Stomach smooth muscle (tissue), 2 donors: Measurements from ENCODE around the gene TMEM250.
A peak's percentile ranks its signal among the peaks of the same experiment; 100 is the strongest.

Experiments
- H3K27ac ChIP-seq: one replicate; pipeline ENCODE4 v1.7.0; 2013; ENCODE audit warnings: mild to moderate bottlenecking, low read length, inconsistent platforms
- H3K27me3 ChIP-seq, 2 donors: one replicate each; pipeline ENCODE4 v1.7.0; 2013; ENCODE audit warnings: low read length in 2 of 2; ENCODE audit not compliant: insufficient read depth in 2 of 2, control insufficient read depth in 1 of 2
- H3K36me3 ChIP-seq, 2 donors: one replicate each; pipeline ENCODE4 v1.7.0; 2013; ENCODE audit warnings: low read length in 2 of 2; ENCODE audit not compliant: control insufficient read depth in 2 of 2, insufficient read depth in 2 of 2
- H3K4me1 ChIP-seq: one replicate; pipeline ENCODE4 v1.7.0; 2013; ENCODE audit warnings: low read length; ENCODE audit not compliant: control insufficient read depth, insufficient read depth
- H3K4me3 ChIP-seq, 2 donors: one replicate each; pipeline ENCODE4 v1.7.0; 2013; ENCODE audit warnings: low read length in 2 of 2
- H3K9ac ChIP-seq, 2 donors: one replicate each; pipeline ENCODE4 v1.7.0; 2013; ENCODE audit warnings: low read length in 2 of 2, mild to moderate bottlenecking in 1 of 2
- H3K9me3 ChIP-seq, 2 donors: one replicate each; pipeline ENCODE4 v1.7.0; 2013; ENCODE audit warnings: low read length in 2 of 2; ENCODE audit not compliant: control insufficient read depth in 2 of 2
- donor health status: healthy.
- donor health status: Pancreatic carcinoma.

Gene TMEM250

DNA sequence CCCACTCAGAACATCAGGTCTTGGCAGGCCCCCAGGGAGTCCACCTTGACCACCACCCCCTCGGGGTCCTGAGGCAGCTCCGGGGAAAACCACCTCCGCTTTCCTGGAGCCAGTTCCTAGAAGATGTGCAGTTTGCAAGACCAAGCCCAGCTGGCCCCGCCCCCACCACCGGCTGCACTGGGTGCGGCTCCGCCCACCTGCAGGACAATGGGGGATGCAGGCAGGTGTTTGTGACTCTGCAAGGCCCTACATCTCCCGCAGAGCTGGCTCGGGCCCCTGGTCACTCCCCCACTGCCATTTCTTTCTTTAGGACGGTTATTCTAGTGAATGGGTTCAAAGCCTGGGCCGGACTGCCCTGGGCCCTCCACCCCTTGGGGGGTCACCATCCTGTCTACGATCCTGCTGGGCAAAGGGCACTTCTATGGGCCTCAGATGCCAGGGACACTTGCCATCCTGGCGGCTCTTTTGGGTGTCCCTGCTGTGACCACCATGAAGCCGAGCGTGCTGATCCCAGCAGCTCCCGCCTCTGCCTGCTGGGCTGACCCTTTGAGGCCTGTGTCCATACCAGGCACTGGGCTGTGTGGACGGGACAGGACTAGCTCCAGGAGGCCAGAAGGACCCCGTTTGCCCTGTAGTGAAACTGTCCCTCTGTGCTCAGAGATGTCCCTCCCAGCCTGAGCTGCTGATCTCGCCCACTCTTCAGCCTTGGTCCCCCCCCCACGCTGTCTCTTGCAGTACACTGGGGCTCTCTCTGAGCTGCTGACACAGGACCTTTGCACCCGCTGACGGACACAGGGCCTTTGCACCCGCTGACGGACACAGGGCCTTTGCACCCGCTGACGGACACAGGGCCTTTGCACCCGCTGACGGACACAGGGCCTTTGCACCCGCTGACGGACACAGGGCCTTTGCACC, 17.7 kb downstream of the TMEM250 start:
- Histone ChIP-seq H3K36me3 (no peaks in the 10 kb centered on the region), H3K27me3 (no peaks in the 10 kb centered on the region), H3K27ac (no peak overlapping the region), H3K9me3 (no peaks in the 10 kb centered on the region), H3K4me1 (peaks cover 25% of the 10 kb centered on the region), H3K9ac (no peak overlapping the region), H3K4me3 (no peak overlapping the region)

DNA sequence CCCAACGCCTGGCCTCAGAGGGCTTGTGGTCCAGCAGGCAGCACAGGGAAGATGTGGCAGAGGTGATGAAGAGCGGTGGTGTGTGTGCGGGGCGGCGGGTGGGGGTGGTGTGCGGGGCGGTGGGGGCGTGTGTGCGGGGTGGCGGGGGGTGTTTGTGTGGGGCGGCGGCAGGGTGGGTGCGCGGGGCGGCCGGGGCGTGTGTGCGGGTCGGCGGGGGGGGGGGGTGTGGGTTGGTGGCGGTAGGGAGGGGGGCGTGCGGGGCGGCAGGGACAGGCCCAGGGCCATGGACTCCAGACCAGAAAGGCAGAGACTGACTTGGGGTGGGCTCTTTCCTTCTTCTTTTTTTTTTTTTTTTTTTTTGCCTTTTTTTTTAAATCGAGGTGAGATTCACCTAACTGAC, 19.1 kb downstream of the TMEM250 start:
- Histone ChIP-seq H3K27ac (no peak overlapping the region), H3K36me3 (no peaks in the 10 kb centered on the region), H3K4me3 (no peak overlapping the region), H3K4me1 (peaks cover 15% of the 10 kb centered on the region), H3K9me3 (no peaks in the 10 kb centered on the region), H3K27me3 (no peaks in the 10 kb centered on the region), H3K9ac (no peak overlapping the region)

DNA sequence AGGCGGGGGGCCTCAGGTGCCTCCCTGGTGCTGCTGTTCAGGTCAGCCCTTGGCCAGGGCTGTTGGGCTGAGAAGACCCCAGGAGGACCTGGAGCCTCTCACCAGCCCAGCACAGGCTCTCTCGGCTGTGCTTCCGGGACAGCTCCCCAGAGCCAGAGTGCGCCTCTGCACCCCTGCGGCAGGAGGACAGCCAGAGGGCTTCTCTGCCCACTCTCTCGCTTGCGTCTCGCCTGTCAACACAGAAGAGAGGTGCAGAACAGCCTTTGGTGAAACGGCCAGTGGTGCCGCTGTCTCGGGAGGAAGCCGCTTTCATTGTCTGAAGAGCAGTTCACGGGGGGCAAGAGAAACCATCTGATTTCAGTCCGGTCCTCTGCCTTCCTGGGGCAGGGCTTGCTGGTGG, 19.8 kb downstream of the TMEM250 start:
- Histone ChIP-seq H3K27ac (peak overlapping the region; percentile 24), H3K36me3 (no peaks in the 10 kb centered on the region), H3K4me1 (peaks cover 18% of the 10 kb centered on the region), H3K4me3 (no peak overlapping the region), H3K9ac (peak overlapping the region; percentile 29 to 42), H3K9me3 (no peaks in the 10 kb centered on the region), H3K27me3 (no peaks in the 10 kb centered on the region)

DNA sequence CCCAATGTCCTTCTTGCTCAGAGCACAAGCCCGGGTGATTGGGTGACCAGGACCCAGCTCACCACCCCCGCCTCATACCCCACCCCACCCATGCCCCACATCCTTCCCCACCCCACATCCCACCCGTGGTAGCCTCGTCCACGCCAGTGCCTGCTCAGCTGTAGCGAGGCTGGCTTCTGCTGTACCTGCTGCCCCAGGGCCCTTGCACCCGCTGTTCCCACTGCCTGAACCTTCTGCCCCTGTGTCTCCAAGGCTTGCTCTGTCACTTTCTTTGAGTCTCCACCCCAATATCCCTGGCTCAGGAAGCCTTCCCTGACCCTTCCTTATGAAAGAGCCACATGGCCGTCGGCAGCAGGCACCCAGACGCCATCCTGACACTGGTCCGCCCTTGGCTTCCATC, 20.5 kb downstream of the TMEM250 start:
- no peak overlapping the region for H3K9ac ChIP-seq
- no peak overlapping the region for H3K27ac ChIP-seq
- no peaks in the 10 kb centered on the region for H3K36me3 ChIP-seq
- no peak overlapping the region for H3K4me3 ChIP-seq
- peaks cover 22% of the 10 kb centered on the region for H3K4me1 ChIP-seq
- H3K9me3 ChIP-seq: no peaks in the 10 kb centered on the region
- H3K27me3 ChIP-seq: no peaks in the 10 kb centered on the region

DNA sequence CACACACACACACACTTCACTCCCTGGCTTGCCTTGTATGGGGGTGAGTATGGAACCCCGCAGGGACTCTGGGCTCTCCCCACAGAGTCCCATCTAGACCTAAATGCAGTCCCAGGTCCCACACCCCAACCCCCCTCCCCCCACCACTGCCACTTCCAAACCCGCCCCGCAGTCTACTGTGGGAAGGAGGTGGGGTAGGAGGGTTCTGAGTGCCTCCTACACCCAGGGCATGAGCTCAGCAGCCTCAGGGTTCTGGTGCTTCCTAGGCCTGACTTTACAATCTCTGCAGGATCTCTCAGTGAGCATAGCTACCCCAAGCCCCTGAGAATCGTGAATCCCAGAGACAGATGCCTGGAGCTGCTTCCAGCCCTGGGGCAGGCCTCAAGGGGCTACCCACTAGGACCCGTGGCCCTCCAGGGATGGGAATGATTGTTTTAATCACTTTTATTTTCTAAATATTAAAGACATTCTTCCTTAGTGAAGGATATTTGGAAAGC, 22.1 kb downstream of the TMEM250 start:
- H3K4me1 ChIP-seq: peaks cover 39% of the 10 kb centered on the region
- no peaks in the 10 kb centered on the region for H3K27me3 ChIP-seq
- H3K9me3 ChIP-seq: no peaks in the 10 kb centered on the region
- H3K27ac ChIP-seq: peak overlapping the region; percentile 80
- H3K36me3 ChIP-seq: no peaks in the 10 kb centered on the region
- H3K9ac ChIP-seq: no peak overlapping the region
- peak overlapping the region; percentile 62 to 80 for H3K4me3 ChIP-seq

DNA sequence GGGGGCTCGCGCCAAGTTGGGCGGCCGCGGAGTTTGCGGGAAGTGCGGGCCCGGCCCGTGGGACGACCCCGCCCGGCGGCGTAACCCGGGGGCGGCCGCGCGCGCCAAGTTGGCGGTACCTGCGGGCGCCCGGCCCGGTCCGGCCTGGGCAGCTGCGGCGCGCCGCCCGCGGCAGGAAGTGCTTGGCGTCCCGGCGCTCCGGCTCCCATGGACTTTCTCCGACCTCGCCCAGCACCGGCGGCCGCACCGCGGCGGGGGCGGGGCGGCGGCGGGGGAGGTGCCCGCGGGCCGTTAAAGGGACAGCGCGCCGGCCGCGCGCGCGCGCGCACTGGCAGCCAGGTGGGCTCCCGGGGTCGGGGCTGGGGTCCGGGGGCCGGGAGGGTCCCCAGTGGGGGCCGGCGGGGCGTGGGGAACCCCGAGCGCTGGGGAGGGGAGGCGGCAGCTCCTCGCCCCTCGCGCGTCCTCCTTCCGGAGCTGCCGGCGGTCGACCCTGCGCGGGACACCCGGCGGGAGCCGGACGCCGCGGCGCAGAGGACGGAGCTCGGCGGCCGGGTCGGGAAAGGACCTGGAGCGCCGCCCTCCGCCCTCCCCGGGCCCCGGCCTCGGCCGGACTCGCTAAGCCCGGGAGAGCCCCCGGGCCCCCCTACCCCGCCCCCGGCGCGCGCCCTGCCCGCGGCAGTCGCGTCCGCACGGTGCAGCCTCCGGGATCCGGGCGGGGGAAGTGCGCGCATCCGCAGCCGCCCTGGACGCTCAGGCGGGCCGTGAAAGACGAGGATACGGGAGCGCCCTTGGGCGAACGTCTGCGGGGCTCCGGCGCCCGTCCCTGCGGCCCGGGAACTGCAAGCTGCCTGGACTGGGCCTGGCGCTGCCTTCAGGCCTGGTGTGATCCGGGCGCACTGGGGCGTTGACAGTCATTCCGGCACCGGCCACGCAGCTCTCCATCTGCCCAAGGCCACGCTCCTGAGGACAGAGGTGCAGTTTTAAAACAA, 23.3 kb downstream of the TMEM250 start, which contains the start of gene NACC2:
TSS of gene NACC2 (minus strand) at position 220 of the 989 bp plus-strand sequence. CDS start 44,768 bp downstream, outside the sequence.
- H3K27ac ChIP-seq: peak within 1 kb of the TSS; percentile 99
- H3K9ac ChIP-seq: peak within 1 kb of the TSS; percentile 86 to 91
- peaks cover 50% of the 10 kb centered on the region for H3K4me1 ChIP-seq
- no peaks in the 10 kb centered on the region for H3K27me3 ChIP-seq
- H3K9me3 ChIP-seq: no peaks in the 10 kb centered on the region
- no peaks in the 10 kb centered on the region for H3K36me3 ChIP-seq
- H3K4me3 ChIP-seq: peak within 1 kb of the TSS; percentile 69 to 80

DNA sequence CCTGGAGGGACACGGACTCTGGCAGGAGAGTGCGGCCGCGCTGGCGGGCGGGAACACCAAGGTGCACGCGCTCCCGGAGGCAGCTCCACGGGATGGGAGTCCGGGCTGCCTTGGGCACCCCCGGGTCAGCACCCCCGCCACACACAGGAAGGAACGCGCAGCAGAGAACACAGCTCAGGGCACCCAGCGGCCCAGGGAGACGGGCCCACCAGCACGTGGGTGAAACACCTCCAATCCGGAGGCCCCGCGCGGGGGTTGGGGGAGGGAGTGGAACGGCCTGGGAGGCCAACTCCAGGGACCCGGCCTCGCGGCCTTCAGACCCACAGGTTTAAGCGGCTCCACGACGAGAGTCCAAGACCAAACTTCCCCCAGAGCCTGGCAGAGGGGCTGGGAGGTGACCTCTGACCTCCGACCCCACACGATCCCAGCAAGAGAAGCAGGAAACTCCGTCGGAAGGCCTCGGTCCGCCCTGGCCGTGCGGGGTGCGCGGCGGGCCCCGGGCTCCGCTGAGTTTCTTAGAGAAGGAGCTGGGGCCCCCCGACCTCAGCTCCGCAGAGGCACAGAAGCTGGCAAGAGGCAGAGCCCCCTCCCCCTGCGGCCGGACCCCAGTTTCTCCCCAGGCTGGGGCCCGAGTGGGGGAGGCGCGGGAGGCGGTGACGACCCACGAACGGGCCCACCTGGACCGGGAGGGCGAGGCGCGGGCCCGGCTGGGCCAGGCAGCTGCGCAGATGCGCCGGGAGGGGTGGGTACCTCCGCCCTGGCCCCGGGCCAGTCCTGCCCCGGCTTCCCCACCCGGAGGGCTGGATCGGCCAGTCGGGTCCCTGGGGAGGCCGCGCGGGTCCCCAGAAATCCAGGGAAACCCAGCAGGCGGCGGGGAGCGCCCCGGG, 24.4 kb downstream of the TMEM250 start:
- H3K27me3 ChIP-seq: no peaks in the 10 kb centered on the region
- H3K9ac ChIP-seq: peak overlapping the region; percentile 86 to 91
- no peaks in the 10 kb centered on the region for H3K9me3 ChIP-seq
- H3K36me3 ChIP-seq: no peaks in the 10 kb centered on the region
- peak overlapping the region; percentile 69 to 80 for H3K4me3 ChIP-seq
- H3K27ac ChIP-seq: peak overlapping the region; percentile 99
- H3K4me1 ChIP-seq: peaks cover 60% of the 10 kb centered on the region

DNA sequence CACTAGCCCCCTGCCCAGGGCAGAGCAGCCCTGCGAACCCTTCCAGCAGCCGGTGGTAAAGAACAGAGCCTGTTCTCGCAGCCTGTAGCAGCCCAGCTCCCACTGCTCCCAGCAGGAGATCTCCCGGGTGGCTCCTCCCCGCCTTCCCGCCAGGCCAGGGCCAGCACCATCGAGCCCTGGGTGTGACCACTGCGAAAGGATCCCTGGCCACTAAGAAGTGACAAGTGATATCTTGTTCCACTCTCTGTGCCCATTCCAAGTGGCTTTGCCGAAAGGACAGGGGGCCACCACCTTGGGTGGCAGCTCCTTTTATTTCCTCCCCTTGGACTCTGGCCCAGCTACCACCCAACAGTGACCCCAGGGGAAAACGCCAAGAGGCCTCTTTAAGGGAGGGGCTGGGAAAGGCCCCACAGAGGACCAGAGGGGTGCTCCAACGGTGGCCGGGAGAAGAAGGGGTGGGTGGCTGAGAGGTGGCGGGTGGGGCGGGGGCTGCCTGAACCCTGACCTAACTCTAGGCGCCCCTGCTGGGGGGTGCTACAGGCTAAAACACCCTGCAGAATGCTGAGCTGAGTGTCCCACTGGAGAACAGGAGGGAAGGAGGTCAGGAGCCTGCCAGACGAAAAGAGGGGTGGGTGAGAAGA, 25.2 kb downstream of the TMEM250 start:
- Histone ChIP-seq H3K9me3 (no peaks in the 10 kb centered on the region), H3K9ac (peak overlapping the region; percentile 86 to 91), H3K27ac (peak overlapping the region; percentile 99), H3K4me3 (peak overlapping the region; percentile 69 to 80), H3K27me3 (no peaks in the 10 kb centered on the region), H3K4me1 (peaks cover 64% of the 10 kb centered on the region), H3K36me3 (no peaks in the 10 kb centered on the region)

DNA sequence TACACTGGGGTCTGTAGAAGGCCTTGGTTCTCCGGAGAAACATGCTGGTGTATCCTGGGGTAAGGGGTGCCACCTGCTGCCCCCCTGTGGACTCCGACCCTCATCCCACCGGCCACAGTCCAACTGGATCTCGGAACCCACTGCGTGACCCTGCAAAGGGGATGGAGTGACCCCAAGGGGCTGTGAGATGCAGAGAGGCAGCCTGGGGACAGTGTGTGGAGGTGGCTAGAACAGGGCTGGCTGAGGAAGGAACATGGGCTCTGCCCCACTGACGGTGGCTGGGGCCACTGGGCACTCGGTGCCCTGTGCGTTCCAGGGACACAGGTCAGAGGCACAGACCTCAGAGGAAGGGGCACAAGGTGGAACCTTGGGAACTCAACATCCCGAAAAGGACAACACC, 25.9 kb downstream of the TMEM250 start:
- H3K4me1 ChIP-seq: peaks cover 71% of the 10 kb centered on the region
- H3K27me3 ChIP-seq: no peaks in the 10 kb centered on the region
- H3K27ac ChIP-seq: peak overlapping the region; percentile 99
- H3K9me3 ChIP-seq: no peaks in the 10 kb centered on the region
- peak overlapping the region; percentile 86 to 91 for H3K9ac ChIP-seq
- no peaks in the 10 kb centered on the region for H3K36me3 ChIP-seq
- peak overlapping the region; percentile 69 to 80 for H3K4me3 ChIP-seq
